ENCODE results near the gene GCA.

GCA gene

GRCh38 chr2:162328424-162329157 lies 15.3 kb upstream of the GCA start:
- no peak for DNase-seq (ENCODE audit: low read depth, low spot score)

- peak; percentile 46 for DNase-seq (ENCODE audit: low read depth, low spot score)
These were observed 13.1 kb upstream of the GCA start for GRCh38 chr2:162330881-162331280.

GRCh38 chr2:162333968-162334367 lies 10.0 kb upstream of the GCA start:
- DNase-seq (ENCODE audit: low read depth, low spot score), result no peak

GRCh38 chr2:162337868-162338267 lies 6.1 kb upstream of the GCA start:
- no peak for DNase-seq (ENCODE audit: low read depth, low spot score)

GRCh38 chr2:162340822-162341221 lies 3.1 kb upstream of the GCA start:
- no peak for DNase-seq (ENCODE audit: low read depth, low spot score)

GRCh38 chr2:162342321-162342720 lies 1.6 kb upstream of the GCA start:
- DNase-seq (ENCODE audit: low read depth, low spot score), result no peak

GRCh38 chr2:162342841-162343240 lies 1.1 kb upstream of the GCA start:
- no peak for DNase-seq (ENCODE audit: low read depth, low spot score)

- DNase-seq (ENCODE audit: low read depth, low spot score), result no peak
These were observed 474 bp upstream of the GCA start for GRCh38 chr2:162343492-162343823.

- DNase-seq (ENCODE audit: low read depth, low spot score), result no peak
These were observed 652 bp downstream of the GCA start for GRCh38 chr2:162344617-162344950.

GRCh38 chr2:162365392-162365791 lies 21.5 kb downstream of the GCA start:
- no peak for DNase-seq (ENCODE audit: low read depth, low spot score)

GRCh38 chr2:162368494-162368893 lies 24.6 kb downstream of the GCA start:
- no peak for DNase-seq (ENCODE audit: low read depth, low spot score)

- DNase-seq (ENCODE audit: low read depth, low spot score), result no peak
These were observed 25.6 kb downstream of the GCA start for GRCh38 chr2:162369551-162369950.

GRCh38 chr2:162370931-162371330 lies 27.0 kb downstream of the GCA start:
- DNase-seq (ENCODE audit: low read depth, low spot score), result peak; percentile 49

GRCh38 chr2:162372818-162373217 lies 28.9 kb downstream of the GCA start:
- DNase-seq (ENCODE audit: low read depth, low spot score), result no peak

- no peak for DNase-seq (ENCODE audit: low read depth, low spot score)
These were observed 36.0 kb downstream of the GCA start for GRCh38 chr2:162379719-162380580.

GRCh38 chr2:162381851-162382250 lies 37.9 kb downstream of the GCA start:
- no peak for DNase-seq (ENCODE audit: low read depth, low spot score)

- peak; percentile 54 for DNase-seq (ENCODE audit: low read depth, low spot score)
These were observed 38.3 kb downstream of the GCA start for GRCh38 chr2:162382278-162382677.

- no peak for DNase-seq (ENCODE audit: low read depth, low spot score)
These were observed 41.6 kb downstream of the GCA start for GRCh38 chr2:162385536-162385935.

GRCh38 chr2:162390801-162391200 lies 46.9 kb downstream of the GCA start:
- DNase-seq (ENCODE audit: low read depth, low spot score), result no peak

- no peak for DNase-seq (ENCODE audit: low read depth, low spot score)
These were observed 56.4 kb downstream of the GCA start for GRCh38 chr2:162400336-162400735.

GRCh38 chr2:162401871-162402270 lies 57.9 kb downstream of the GCA start:
- no peak for DNase-seq (ENCODE audit: low read depth, low spot score)

GRCh38 chr2:162403884-162404283 lies 60.0 kb downstream of the GCA start:
- DNase-seq (ENCODE audit: low read depth, low spot score), result peak; percentile 86
